MM.1S (cell line): ENCODE measurements around the gene GSTP1.

Source experiments
- DNase-seq: peaks from one replicate; pipeline ENCODE4 v3.0.0-alpha.2; 2015
- H2AFZ ChIP-seq: fragments of 300-600 bp; sonication (generic); 2 replicates; pipeline ENCODE4 v1.6.0; 2016; ENCODE audit warnings: antibody characterized with exemption, low read length
- H3F3A ChIP-seq: fragments of 300-600 bp; sonication (generic); 2 replicates; pipeline ENCODE4 v1.6.1; 2016; ENCODE audit warnings: mild to moderate bottlenecking, antibody characterized with exemption, low read length, moderate library complexity, mixed read lengths; ENCODE audit not compliant: insufficient read depth
- H3K27ac ChIP-seq: fragments of 300-600 bp; sonication (generic); 2 replicates; pipeline ENCODE4 v1.5.1; 2016; ENCODE audit warnings: mild to moderate bottlenecking, low read length
- H3K27me3 ChIP-seq: fragments of 300-600 bp; sonication (generic); replicated peaks from 2 replicates; pipeline ENCODE4 v1.6.0; 2016; ENCODE audit warnings: low read length; ENCODE audit not compliant: insufficient read depth
- H3K36me3 ChIP-seq: fragments of 300-600 bp; sonication (generic); replicated peaks from 2 replicates; pipeline ENCODE4 v1.6.1; 2016; ENCODE audit warnings: mild to moderate bottlenecking, low read length, mixed read lengths; ENCODE audit not compliant: insufficient read depth
- H3K4me1 ChIP-seq: fragments of 300-600 bp; sonication (generic); 2 replicates; pipeline ENCODE4 v1.6.1; 2016; ENCODE audit warnings: low read length, mixed read lengths
- H3K4me2 ChIP-seq: fragments of 300-600 bp; sonication (generic); 2 replicates; pipeline ENCODE4 v1.6.0; 2016; ENCODE audit warnings: low read depth, low read length
- H3K4me3 ChIP-seq: fragments of 300-600 bp; sonication (generic); 2 replicates; pipeline ENCODE4 v1.5.1; 2016; ENCODE audit warnings: low read length, mixed read lengths
- H3K79me2 ChIP-seq: fragments of 300-600 bp; sonication (generic); 2 replicates; pipeline ENCODE4 v1.6.1; 2016; ENCODE audit warnings: mixed run types, low read length, mixed read lengths
- H3K9ac ChIP-seq: fragments of 300-600 bp; sonication (generic); 2 replicates; pipeline ENCODE4 v1.6.1; 2016; ENCODE audit warnings: low read length, mixed read lengths
- H3K9me2 ChIP-seq: fragments of 300-600 bp; sonication (generic); replicated peaks from 2 replicates; pipeline ENCODE4 v1.6.1; 2016; ENCODE audit warnings: mild to moderate bottlenecking, low read length, mixed read lengths; ENCODE audit not compliant: insufficient read depth
- H3K9me3 ChIP-seq: fragments of 300-600 bp; sonication (generic); replicated peaks from 2 replicates; pipeline ENCODE4 v1.6.1; 2016; ENCODE audit warnings: mild to moderate bottlenecking, low read length, mixed read lengths; ENCODE audit not compliant: insufficient read depth
- H4K20me1 ChIP-seq: fragments of 300-600 bp; sonication (generic); 2 replicates; pipeline ENCODE4 v1.6.1; 2016; ENCODE audit warnings: mild to moderate bottlenecking, low read length, moderate library complexity, mixed read lengths; ENCODE audit not compliant: insufficient read depth
- EZH2 ChIP-seq: fragments of 300-600 bp; sonication (generic); optimal IDR thresholded peaks from 2 replicates; pipeline ENCODE3; 2017; ENCODE audit warnings: low read depth, mild to moderate bottlenecking, antibody characterized with exemption, low read length, mixed read lengths
- EZH2phosphoT487 ChIP-seq: fragments of 300-600 bp; sonication (generic); IDR thresholded peaks from 2 replicates; pipeline ENCODE4 v1.6.1; 2018; ENCODE audit warnings: antibody characterized with exemption, low read length
- TF ChIP-seq, protein P1 (sequence below): fragments of 300-600 bp; sonication (generic); IDR thresholded peaks from 2 replicates; pipeline ENCODE4 v1.5.1; 2016; ENCODE audit warnings: antibody characterized with exemption, low read length, mixed read lengths

GSTP1 gene

GRCh38 chr11:67609316-67609715, 25.7 kb downstream of the GSTP1 start:
- TF ChIP-seq EZH2 = no peak
- TF ChIP-seq, protein P1, sequence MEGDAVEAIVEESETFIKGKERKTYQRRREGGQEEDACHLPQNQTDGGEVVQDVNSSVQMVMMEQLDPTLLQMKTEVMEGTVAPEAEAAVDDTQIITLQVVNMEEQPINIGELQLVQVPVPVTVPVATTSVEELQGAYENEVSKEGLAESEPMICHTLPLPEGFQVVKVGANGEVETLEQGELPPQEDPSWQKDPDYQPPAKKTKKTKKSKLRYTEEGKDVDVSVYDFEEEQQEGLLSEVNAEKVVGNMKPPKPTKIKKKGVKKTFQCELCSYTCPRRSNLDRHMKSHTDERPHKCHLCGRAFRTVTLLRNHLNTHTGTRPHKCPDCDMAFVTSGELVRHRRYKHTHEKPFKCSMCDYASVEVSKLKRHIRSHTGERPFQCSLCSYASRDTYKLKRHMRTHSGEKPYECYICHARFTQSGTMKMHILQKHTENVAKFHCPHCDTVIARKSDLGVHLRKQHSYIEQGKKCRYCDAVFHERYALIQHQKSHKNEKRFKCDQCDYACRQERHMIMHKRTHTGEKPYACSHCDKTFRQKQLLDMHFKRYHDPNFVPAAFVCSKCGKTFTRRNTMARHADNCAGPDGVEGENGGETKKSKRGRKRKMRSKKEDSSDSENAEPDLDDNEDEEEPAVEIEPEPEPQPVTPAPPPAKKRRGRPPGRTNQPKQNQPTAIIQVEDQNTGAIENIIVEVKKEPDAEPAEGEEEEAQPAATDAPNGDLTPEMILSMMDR = no peak
- no peak overlapping the region for H3K4me3 ChIP-seq
- no peak overlapping the region for H3K9ac ChIP-seq
- no peaks in the 10 kb centered on the region; the same call in none of the 2 replicates for H3K36me3 ChIP-seq
- H3F3A ChIP-seq = peaks cover 21% of the 10 kb centered on the region
- H3K79me2 ChIP-seq = peaks cover 32% of the 10 kb centered on the region
- H3K4me1 ChIP-seq = peaks cover 15% of the 10 kb centered on the region
- no peak overlapping the region for H3K4me2 ChIP-seq
- no peaks in the 10 kb centered on the region for H4K20me1 ChIP-seq
- DNase-seq = no peak
- no peak overlapping the region for H3K27ac ChIP-seq
- H2AFZ ChIP-seq = no peak overlapping the region
- no peaks in the 10 kb centered on the region for H3K9me2 ChIP-seq
- H3K27me3 ChIP-seq = no peaks in the 10 kb centered on the region
- no peaks in the 10 kb centered on the region for H3K9me3 ChIP-seq

DNA sequence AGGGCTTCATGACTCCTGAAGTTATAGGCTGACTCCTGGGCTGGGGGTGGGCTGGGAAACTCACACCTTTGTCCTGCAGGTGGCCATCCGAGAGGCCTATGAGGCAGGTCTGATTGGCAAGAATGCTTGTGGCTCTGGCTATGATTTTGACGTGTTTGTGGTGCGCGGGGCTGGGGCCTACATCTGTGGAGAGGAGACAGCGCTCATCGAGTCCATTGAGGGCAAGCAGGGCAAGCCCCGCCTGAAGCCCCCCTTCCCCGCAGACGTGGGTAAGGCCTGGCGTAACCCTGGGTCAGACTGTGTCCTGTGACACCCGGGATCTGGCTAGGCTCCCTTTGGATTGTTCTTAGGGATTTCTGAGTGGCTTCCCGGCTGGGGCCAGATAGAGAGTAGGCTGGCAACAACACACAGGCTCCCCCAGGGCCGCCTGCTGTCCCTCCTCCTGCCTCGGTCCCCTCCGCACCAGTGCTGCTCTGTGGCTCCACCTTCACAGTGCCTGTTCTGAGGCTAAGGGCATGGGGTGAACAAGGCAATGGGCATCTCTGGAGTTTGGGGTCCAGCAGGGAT, 26.8 kb downstream of the GSTP1 start:
- H3K4me3 ChIP-seq = no peak overlapping the region
- H3K9ac ChIP-seq = no peak overlapping the region
- peaks cover 21% of the 10 kb centered on the region for H3F3A ChIP-seq
- H3K79me2 ChIP-seq = peaks cover 32% of the 10 kb centered on the region
- H3K36me3 ChIP-seq = no peaks in the 10 kb centered on the region; the same call in none of the 2 replicates
- no peaks in the 10 kb centered on the region for H4K20me1 ChIP-seq
- H3K9me2 ChIP-seq = no peaks in the 10 kb centered on the region
- H3K27me3 ChIP-seq = no peaks in the 10 kb centered on the region
- no peak overlapping the region for H2AFZ ChIP-seq
- no peak for DNase-seq
- H3K9me3 ChIP-seq = no peaks in the 10 kb centered on the region
- no peak overlapping the region for H3K4me2 ChIP-seq
- peaks cover 24% of the 10 kb centered on the region for H3K4me1 ChIP-seq
- TF ChIP-seq EZH2 = no peak
- TF ChIP-seq EZH2phosphoT487 = no peak
- TF ChIP-seq, protein P1 = no peak
- H3K27ac ChIP-seq = no peak overlapping the region

DNA sequence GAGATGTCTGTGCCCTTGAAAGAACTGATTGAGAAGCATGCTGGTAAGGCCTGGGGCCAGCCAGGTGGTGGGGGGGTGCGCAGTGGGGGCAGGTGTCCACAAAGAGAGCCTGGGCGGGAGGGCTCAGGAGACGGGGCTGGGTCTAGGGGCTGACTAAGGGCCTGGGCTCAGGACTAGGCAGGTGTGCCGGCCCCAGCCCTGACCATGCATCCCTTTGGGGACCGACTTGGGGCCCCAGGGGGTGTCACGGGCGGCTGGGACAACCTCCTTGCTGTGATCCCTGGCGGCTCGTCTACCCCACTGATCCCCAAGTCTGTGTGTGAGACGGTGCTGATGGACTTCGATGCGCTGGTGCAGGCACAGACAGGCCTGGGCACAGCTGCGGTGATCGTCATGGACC, 27.6 kb downstream of the GSTP1 start:
- no peak for TF ChIP-seq EZH2
- TF ChIP-seq EZH2phosphoT487 = no peak
- TF ChIP-seq, protein P1 = no peak
- Histone ChIP-seq H3K27me3 (no peaks in the 10 kb centered on the region), H3F3A (peaks cover 19% of the 10 kb centered on the region), H3K27ac (no peak overlapping the region), H3K9ac (no peak overlapping the region), H3K4me1 (peaks cover 24% of the 10 kb centered on the region), H4K20me1 (no peaks in the 10 kb centered on the region), H3K9me2 (no peaks in the 10 kb centered on the region), H3K4me2 (no peak overlapping the region), H2AFZ (no peak overlapping the region), H3K9me3 (no peaks in the 10 kb centered on the region), H3K36me3 (no peaks in the 10 kb centered on the region; the same call in none of the 2 replicates), H3K4me3 (no peak overlapping the region), H3K79me2 (peaks cover 32% of the 10 kb centered on the region)
- DNase-seq = no peak
